Loucy (cell line): ENCODE data around the gene HNRNPF.

Experiments
- CTCF ChIP-seq: fragments of 200-600 bp; sonication (generic); conservative IDR thresholded peaks from 2 replicates; pipeline ENCODE4 v1.5.1; 2014; ENCODE audit warnings: mild to moderate bottlenecking, antibody characterized with exemption, low read length
- EZH2phosphoT487 ChIP-seq: fragments of 200-600 bp; IDR thresholded peaks from 2 replicates; pipeline ENCODE4 v1.6.1; 2018; ENCODE audit warnings: antibody characterized with exemption, mild to moderate bottlenecking, moderate library complexity, borderline replicate concordance

- TF ChIP-seq CTCF: no peak
- TF ChIP-seq EZH2phosphoT487: no peak
Observed at GRCh38 chr10:43430926-43431663, 22.1 kb upstream of the HNRNPF start.
